Nephron (organoid): ENCODE results near the gene PCDH9.

ENCODE experiments used
- H3K27ac Mint-ChIP-seq, 3 experiments: 2 replicates each; pipeline ENCODE4 v1.8.0; 2020; ENCODE audit warnings: mixed read lengths in 3 of 3, mild to moderate bottlenecking in 2 of 3, moderate library complexity in 1 of 3
- H3K27me3 Mint-ChIP-seq: 2 replicates; pipeline ENCODE4 v1.8.0; 2021; ENCODE audit warnings: low read depth, mild to moderate bottlenecking, moderate library complexity, mixed read lengths
- H3K36me3 Mint-ChIP-seq: 2 replicates; pipeline ENCODE4 v1.8.0; 2020; ENCODE audit warnings: low read depth, mixed read lengths
- H3K4me1 Mint-ChIP-seq: 2 replicates; pipeline ENCODE4 v1.8.0; 2020; ENCODE audit warnings: mixed read lengths
- H3K4me3 Mint-ChIP-seq, 3 experiments: 2 replicates each; pipeline ENCODE4 v1.8.0; 2020; ENCODE audit warnings: mild to moderate bottlenecking in 3 of 3, mixed read lengths in 3 of 3, moderate library complexity in 2 of 3
- H3K9me3 Mint-ChIP-seq: 2 replicates; pipeline ENCODE4 v1.8.0; 2020; ENCODE audit warnings: mixed read lengths
- TF ChIP-seq, protein P1 (sequence below), 3 experiments: fragments of 200-600 bp; sonication (generic); IDR thresholded peaks; one replicate each; pipeline ENCODE4 v1.5.0; 2021; ENCODE audit warnings: antibody characterized with exemption in 3 of 3; ENCODE audit not compliant: unreplicated experiment in 3 of 3

PCDH9 gene

DNA sequence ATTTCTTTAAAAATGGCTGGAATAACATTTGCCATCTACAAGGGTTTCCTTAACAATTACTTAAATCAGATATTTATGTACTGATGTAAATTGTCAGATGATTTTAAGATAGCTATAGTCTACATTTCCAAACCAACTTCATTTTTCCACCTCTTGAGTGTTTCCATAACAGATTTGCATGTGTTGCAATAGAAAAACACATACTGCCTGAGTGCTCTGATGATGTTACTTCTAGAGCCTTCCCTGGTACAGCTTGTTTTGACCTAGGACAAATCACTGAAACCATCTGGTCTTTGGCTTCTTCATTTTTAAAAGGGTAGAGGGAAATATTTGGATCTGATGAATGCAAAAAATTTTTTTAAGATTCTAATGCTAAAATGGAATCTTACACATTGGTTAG, 245.9 kb downstream of the PCDH9 start:
- TF ChIP-seq, protein P1, sequence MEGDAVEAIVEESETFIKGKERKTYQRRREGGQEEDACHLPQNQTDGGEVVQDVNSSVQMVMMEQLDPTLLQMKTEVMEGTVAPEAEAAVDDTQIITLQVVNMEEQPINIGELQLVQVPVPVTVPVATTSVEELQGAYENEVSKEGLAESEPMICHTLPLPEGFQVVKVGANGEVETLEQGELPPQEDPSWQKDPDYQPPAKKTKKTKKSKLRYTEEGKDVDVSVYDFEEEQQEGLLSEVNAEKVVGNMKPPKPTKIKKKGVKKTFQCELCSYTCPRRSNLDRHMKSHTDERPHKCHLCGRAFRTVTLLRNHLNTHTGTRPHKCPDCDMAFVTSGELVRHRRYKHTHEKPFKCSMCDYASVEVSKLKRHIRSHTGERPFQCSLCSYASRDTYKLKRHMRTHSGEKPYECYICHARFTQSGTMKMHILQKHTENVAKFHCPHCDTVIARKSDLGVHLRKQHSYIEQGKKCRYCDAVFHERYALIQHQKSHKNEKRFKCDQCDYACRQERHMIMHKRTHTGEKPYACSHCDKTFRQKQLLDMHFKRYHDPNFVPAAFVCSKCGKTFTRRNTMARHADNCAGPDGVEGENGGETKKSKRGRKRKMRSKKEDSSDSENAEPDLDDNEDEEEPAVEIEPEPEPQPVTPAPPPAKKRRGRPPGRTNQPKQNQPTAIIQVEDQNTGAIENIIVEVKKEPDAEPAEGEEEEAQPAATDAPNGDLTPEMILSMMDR (IDR thresholded peaks at IDR 0.05; ENCODE audit: unreplicated experiment in 3 of 3): no peak
- H3K4me1 Mint-ChIP-seq: no peaks in the 10 kb centered on the region
- H3K27ac Mint-ChIP-seq: no peak overlapping the region
- no peaks in the 10 kb centered on the region for H3K36me3 Mint-ChIP-seq
- H3K9me3 Mint-ChIP-seq: no peaks in the 10 kb centered on the region
- no peak overlapping the region for H3K4me3 Mint-ChIP-seq
- no peaks in the 10 kb centered on the region for H3K27me3 Mint-ChIP-seq

DNA sequence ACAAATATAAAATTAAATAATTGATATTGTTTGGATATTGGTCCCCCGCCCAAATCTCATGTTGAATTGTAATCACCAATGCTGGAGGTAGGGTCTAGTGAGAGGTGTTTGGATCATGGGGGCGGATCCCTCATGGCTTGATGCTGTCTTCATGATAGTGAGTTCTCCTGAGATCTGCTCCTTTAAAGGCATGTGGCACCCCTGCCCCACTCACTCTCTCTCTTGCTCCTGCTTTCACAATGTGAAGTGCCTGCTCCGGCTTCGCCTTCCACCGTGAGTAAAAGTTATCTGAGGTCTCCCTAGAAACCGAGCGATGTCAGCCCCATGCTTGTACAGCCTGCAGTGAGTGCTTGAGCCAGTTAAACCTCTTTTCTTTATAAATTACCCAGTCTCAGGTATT, 248.2 kb downstream of the PCDH9 start:
- Mint-ChIP-seq H3K27me3 (no peaks in the 10 kb centered on the region), H3K36me3 (no peaks in the 10 kb centered on the region), H3K4me1 (no peaks in the 10 kb centered on the region), H3K27ac (no peak overlapping the region), H3K9me3 (no peaks in the 10 kb centered on the region), H3K4me3 (no peak overlapping the region)
- TF ChIP-seq, protein P1 (IDR thresholded peaks at IDR 0.05; ENCODE audit: unreplicated experiment in 3 of 3): no peak

DNA sequence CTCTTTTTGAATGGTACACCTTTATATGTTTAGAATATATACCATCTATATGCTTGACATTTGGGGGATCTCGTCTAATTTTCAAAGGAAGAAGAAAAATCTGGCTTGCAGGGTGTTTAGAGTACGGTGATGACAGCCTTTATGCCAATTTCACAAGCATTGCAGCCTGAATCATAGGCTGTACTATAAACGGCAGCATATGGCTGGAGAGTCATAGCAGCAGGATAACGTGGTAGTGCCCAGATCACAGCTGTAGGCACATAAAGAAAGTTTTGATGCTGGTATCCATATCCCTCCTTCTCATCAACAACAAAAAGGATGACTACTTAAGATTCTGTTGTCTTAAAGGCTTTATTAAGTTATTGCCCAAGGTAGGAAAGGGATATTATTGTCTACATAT, 253.0 kb downstream of the PCDH9 start:
- Mint-ChIP-seq H3K27me3 (no peaks in the 10 kb centered on the region), H3K36me3 (no peaks in the 10 kb centered on the region), H3K4me3 (no peak overlapping the region), H3K9me3 (no peaks in the 10 kb centered on the region), H3K27ac (no peak overlapping the region), H3K4me1 (no peaks in the 10 kb centered on the region)
- TF ChIP-seq, protein P1 (IDR thresholded peaks at IDR 0.05; ENCODE audit: unreplicated experiment in 3 of 3): no peak

DNA sequence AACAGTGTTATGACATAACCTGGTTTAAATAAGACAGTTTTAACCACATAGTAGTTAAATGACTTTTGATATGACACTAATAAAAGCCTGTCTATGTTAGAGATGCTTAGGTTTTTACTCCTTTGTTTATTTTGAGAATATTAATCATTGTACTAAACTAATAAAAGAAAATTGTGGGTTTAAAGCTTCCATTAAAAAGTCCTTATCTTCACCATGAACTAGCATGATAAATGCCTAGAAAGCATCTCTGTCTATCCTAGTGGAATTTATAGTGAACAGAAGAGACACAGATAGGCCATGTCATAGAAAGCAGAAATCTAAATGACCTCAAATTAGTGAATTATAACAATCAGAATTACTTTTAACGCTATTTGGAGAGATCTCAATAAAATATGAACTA, 255.2 kb downstream of the PCDH9 start:
- TF ChIP-seq, protein P1 (IDR thresholded peaks at IDR 0.05; ENCODE audit: unreplicated experiment in 3 of 3): no peak
- no peaks in the 10 kb centered on the region for H3K36me3 Mint-ChIP-seq
- H3K9me3 Mint-ChIP-seq: no peaks in the 10 kb centered on the region
- no peak overlapping the region for H3K4me3 Mint-ChIP-seq
- no peak overlapping the region for H3K27ac Mint-ChIP-seq
- H3K4me1 Mint-ChIP-seq: no peaks in the 10 kb centered on the region
- H3K27me3 Mint-ChIP-seq: no peaks in the 10 kb centered on the region

DNA sequence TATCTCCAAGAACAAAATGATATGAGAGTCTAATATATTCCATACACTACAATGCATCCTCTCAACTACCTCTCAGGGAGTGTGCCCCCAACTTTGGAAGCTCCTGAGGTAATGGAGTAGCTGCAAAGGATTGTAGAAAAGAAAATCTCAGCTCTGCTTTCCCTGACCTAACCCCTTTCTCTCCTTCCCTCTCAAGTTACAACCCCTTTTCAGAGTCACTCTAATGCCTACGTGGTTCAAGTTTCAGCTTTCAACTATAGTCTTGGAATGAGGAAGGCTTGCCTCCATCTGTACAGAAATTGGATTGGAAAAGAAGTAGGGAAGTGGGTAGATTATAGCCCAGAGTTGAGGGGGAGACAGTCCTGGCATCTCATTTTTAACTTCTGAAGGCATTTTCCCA, 256.0 kb downstream of the PCDH9 start:
- H3K36me3 Mint-ChIP-seq: no peaks in the 10 kb centered on the region
- TF ChIP-seq, protein P1 (IDR thresholded peaks at IDR 0.05; ENCODE audit: unreplicated experiment in 3 of 3): no peak
- no peaks in the 10 kb centered on the region for H3K4me1 Mint-ChIP-seq
- no peak overlapping the region for H3K27ac Mint-ChIP-seq
- H3K9me3 Mint-ChIP-seq: no peaks in the 10 kb centered on the region
- H3K27me3 Mint-ChIP-seq: no peaks in the 10 kb centered on the region
- no peak overlapping the region for H3K4me3 Mint-ChIP-seq

DNA sequence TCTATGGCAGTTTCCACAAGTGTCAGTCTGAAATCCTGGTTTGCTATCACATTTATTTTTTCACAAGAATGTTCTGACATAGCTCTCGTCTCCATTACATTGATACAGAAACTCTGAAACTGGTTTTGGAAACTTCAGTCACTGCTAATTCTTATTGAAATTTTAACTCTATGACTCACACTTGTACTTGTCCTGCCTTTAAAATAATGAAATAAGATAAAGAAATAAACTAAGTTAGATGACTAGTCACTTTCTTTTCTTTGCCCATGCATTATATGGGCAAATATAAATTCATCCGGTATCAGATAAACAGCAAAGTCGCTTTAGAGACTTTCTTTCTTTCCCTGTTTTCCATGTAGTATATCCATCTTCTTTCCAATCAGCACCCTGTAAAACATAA, 257.5 kb downstream of the PCDH9 start:
- H3K36me3 Mint-ChIP-seq: no peaks in the 10 kb centered on the region
- no peaks in the 10 kb centered on the region for H3K4me1 Mint-ChIP-seq
- no peaks in the 10 kb centered on the region for H3K27me3 Mint-ChIP-seq
- TF ChIP-seq, protein P1 (IDR thresholded peaks at IDR 0.05; ENCODE audit: unreplicated experiment in 3 of 3): no peak
- no peak overlapping the region for H3K27ac Mint-ChIP-seq
- no peak overlapping the region for H3K4me3 Mint-ChIP-seq
- H3K9me3 Mint-ChIP-seq: no peaks in the 10 kb centered on the region
